Measurements from ENCODE around the gene SFXN1. TPM values are rescaled to one million over a fixed set of nuclear protein-coding genes. Genes with fewer than 3 reads are reported as not detected.

The SFXN1 gene
- total and polyA plus RNA-seq, 2 donors from 2014 or later = 33.4 to 35.4 TPM

- FAIRE-seq = no peak
These were observed 45.9 kb downstream of the SFXN1 start for GRCh38 chr5:175524211-175524610.

GRCh38 chr5:175526691-175527090 lies 48.3 kb downstream of the SFXN1 start:
- DNase-seq (no peak), FAIRE-seq (no peak)
- H3K4me1 ChIP-seq (ENCODE audit: control insufficient read depth in 2 of 3, insufficient read depth in 2 of 3, low read depth in 1 of 3, low read length in 3 of 3) = no peaks in the 10 kb centered on the region
- H3K27me3 ChIP-seq (ENCODE audit: control insufficient read depth, insufficient read depth, low read length) = no peaks in the 10 kb centered on the region
- no peak overlapping the region for H3K27ac ChIP-seq (ENCODE audit: low read depth in 2 of 2, low read length in 2 of 2)
- no peak for TF ChIP-seq CTCF (IDR thresholded peaks at IDR 0.05; ENCODE audit: borderline replicate concordance, extremely low read depth, insufficient read depth)
- no peak overlapping the region for H3K9ac ChIP-seq (ENCODE audit: low read length in 3 of 3)
- H3K9me3 ChIP-seq (ENCODE audit: control insufficient read depth in 2 of 3, insufficient read depth in 1 of 3, low read length in 3 of 3) = no peaks in the 10 kb centered on the region
- peaks cover 0 to 23% (median 22%) of the 10 kb centered on the region in 3 donors for H3K36me3 ChIP-seq (ENCODE audit: control insufficient read depth in 2 of 3, insufficient read depth in 3 of 3, low read length in 3 of 3)
- intact Hi-C loops (cut with DNase I) = no loop called here
- no peak overlapping the region for H3K4me3 ChIP-seq (ENCODE audit: low read length in 3 of 3)

More at GRCh38 chr5:175524211-175524610, 45.9 kb downstream of the SFXN1 start:
- H3K9ac ChIP-seq (ENCODE audit: low read length in 3 of 3) = no peak overlapping the region
- DNase-seq = no peak
- intact Hi-C loops (cut with DNase I) = no loop called here
- no peaks in the 10 kb centered on the region for H3K27me3 ChIP-seq (ENCODE audit: control insufficient read depth, insufficient read depth, low read length)
- TF ChIP-seq CTCF (IDR thresholded peaks at IDR 0.05; ENCODE audit: borderline replicate concordance, extremely low read depth, insufficient read depth) = no peak
- H3K4me1 ChIP-seq (ENCODE audit: control insufficient read depth in 2 of 3, insufficient read depth in 2 of 3, low read depth in 1 of 3, low read length in 3 of 3) = no peaks in the 10 kb centered on the region
- H3K4me3 ChIP-seq (ENCODE audit: low read length in 3 of 3) = no peak overlapping the region
- H3K9me3 ChIP-seq (ENCODE audit: control insufficient read depth in 2 of 3, insufficient read depth in 1 of 3, low read length in 3 of 3) = no peaks in the 10 kb centered on the region
- no peak overlapping the region for H3K27ac ChIP-seq (ENCODE audit: low read depth in 2 of 2, low read length in 2 of 2)
- H3K36me3 ChIP-seq (ENCODE audit: control insufficient read depth in 2 of 3, insufficient read depth in 3 of 3, low read length in 3 of 3) = peaks cover 0 to 38% (median 26%) of the 10 kb centered on the region in 3 donors

- H3K4me3 ChIP-seq (ENCODE audit: low read length in 3 of 3) = no peak overlapping the region
- no peaks in the 10 kb centered on the region for H3K9me3 ChIP-seq (ENCODE audit: control insufficient read depth in 2 of 3, insufficient read depth in 1 of 3, low read length in 3 of 3)
- FAIRE-seq = no peak
These were observed 53.0 kb downstream of the SFXN1 start for GRCh38 chr5:175531361-175531760.

More at GRCh38 chr5:175531361-175531760, 53.0 kb downstream of the SFXN1 start:
- Histone ChIP-seq H3K36me3 (ENCODE audit: control insufficient read depth in 2 of 3, insufficient read depth in 3 of 3, low read length in 3 of 3) (peaks cover 0 to 14% (median 8%) of the 10 kb centered on the region in 3 donors), H3K27ac (ENCODE audit: low read depth in 2 of 2, low read length in 2 of 2) (no peak overlapping the region), H3K4me1 (ENCODE audit: control insufficient read depth in 2 of 3, insufficient read depth in 2 of 3, low read depth in 1 of 3, low read length in 3 of 3) (peaks cover 0 to 4% (median 0%) of the 10 kb centered on the region in 3 donors), H3K27me3 (ENCODE audit: control insufficient read depth, insufficient read depth, low read length) (no peaks in the 10 kb centered on the region), H3K9ac (ENCODE audit: low read length in 3 of 3) (no peak overlapping the region)
- TF ChIP-seq CTCF (IDR thresholded peaks at IDR 0.05; ENCODE audit: borderline replicate concordance, extremely low read depth, insufficient read depth) = no peak
- intact Hi-C loops (cut with DNase I) = no loop called here
- no peak for DNase-seq
